Embryonic facial prominence (tissue), 1 donor: ENCODE results near the gene BHLHE23.

ENCODE experiments used
- DNase-seq: peaks from one replicate; pipeline ENCODE4 v3.0.0-alpha.2; 2016; ENCODE audit errors: extremely low spot score

BHLHE23 gene

DNA sequence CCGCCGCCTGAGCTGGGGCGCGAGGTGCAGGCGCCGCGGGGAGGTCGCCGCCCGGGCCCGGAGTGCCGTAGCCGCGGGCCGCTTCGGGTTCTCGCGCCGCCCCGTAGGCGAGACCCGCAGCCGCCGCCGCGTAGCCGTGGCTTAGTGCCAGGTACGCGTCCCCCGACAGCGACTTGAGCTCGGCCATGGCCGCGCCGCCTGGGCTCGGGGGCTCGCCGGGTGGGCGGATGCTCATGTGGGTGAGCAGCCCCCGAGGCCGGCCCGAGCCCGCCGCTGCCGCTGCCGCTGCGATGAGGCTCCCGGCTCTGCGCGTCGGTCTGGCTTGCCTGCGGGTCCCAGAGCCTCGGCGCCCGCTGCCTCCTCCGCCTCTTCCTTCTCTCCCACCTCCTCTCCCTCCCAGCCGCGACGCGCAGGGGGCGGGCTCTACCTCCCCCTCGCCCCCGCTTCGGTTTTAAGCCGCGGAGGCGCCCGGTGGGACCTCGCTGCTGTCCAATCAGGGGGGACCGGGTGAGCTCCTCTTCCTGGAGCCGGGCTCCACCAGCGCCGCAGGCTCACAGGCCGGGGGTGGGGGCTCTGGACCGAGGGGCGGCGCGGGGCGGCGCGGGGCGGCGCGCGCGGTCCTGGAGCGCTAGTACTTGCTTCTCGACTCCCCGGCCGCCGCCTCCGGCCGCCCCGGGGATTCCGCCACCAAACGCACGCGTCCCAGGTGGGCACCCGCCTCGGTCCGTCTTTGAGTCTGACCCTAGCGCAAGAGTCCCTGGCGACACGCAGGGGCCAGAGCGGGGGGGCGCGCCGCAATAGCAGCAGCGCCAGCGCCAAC lies at the start of gene BHLHE23:
Gene BHLHE23, minus strand, starts transcription at position 425 of the 820 bp plus-strand sequence. Its CDS starts 190 bp downstream, at position 235.
- DNase-seq, result no peak

DNA sequence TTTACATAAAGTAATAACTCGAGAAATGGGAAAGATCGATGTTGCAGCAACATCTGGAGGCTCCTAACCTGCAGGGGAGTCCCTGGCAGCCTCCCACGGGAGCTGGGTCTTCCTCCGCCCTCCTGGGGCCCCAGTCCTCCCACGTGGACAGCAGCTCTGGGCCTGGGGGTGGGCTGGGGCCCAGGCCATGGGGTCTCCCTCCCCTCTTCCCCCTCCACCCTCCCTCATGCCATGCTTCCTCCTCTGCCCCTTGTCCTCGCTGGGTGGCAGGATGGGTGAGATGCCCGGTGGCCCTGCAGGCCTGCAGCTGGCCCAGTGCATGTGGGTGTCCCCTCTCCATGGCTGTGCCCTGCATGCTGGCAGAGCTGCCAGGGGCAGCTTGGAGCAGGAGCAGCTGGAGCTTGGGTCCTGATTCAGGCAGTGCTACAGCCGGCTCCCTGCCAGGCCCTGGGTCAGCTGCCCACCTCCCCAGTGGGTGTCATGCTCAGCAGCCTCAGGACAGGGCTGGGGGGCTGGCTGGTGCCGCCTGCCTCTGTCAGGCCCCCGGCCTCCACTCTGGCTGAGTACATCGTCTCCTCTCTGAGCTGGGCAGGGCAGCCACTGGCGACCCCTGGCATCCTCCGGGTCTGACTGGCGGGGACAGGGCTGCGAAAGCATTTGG lies 48.9 kb upstream of the BHLHE23 start:
- DNase-seq, result no peak

DNA sequence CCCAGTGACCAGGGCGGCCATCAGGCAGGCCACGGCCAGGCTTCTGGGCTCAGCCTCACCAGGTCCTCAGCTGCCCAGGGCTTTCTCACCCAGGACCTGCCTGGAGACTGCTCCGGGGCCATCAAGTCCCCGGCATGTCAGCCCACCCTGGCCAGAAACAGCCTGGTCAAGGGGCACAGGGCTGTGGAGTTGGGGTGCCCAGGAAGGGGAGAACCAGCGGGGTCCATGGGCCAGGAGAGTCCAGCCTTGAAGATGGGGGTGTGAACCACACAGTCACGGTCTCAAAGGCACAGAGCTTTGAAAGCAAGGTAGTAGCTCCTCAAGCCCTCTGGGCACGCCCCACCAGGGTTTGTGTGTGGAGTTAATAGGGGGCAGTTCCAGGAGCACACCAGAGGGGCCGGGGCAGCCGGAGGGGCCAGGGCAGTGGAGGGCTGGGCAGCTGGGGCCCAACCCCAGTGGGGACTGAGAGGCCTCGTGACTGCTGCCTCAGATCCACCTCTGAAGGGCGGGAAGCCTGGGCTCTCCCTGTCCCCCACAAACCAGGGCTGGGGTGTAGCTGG lies 48.0 kb upstream of the BHLHE23 start:
- no peak for DNase-seq

DNA sequence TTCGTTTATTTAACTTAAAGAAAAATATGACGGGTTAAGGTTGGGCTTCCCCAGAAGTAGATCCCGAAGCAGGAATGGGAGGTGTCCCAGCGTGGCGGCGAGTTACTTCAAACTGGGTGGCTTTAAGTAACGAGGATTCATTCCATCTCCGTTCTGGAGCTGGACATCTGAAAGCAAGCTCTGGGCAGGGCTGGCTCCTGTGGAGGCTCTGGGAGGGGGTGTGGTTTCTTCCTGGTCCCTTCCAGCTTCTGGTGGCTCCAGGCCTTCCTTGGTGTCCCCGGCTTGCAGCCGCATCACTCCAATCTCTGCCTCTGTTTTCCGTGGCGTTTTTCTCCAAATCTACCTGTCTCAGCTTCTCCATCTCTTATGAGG lies 47.3 kb upstream of the BHLHE23 start:
- DNase-seq, result no peak

DNA sequence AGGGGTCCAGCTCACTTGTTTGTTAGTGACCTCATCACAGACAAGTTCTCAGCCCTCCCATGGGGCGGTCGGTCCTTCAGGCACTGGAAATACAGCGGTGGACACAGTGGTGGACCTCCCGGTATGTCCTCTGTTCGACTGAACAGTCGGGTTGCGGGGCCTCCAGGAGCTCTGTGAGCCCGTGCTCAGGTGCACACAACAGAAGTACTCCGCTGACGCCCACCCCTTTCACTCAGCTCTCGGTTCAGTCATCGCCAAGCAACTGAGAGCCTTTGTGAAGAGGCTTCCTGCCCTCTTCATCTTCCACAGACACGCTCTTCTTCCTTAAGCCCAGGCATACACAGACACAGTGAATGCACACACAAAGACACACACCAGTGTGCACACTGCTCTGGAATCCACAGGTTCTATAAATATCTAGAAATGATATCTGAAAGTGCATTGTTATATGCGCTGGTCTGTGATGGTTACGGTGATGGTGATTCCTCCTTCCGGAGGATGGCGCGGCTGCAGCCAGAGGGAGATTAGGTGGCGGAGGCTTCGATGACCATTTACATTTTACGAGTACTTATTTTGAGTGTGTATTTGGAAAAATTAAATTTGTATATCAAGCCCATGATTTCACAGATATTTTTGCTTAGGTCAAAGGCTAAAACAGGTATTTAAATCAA lies 46.8 kb upstream of the BHLHE23 start:
- DNase-seq, result no peak

DNA sequence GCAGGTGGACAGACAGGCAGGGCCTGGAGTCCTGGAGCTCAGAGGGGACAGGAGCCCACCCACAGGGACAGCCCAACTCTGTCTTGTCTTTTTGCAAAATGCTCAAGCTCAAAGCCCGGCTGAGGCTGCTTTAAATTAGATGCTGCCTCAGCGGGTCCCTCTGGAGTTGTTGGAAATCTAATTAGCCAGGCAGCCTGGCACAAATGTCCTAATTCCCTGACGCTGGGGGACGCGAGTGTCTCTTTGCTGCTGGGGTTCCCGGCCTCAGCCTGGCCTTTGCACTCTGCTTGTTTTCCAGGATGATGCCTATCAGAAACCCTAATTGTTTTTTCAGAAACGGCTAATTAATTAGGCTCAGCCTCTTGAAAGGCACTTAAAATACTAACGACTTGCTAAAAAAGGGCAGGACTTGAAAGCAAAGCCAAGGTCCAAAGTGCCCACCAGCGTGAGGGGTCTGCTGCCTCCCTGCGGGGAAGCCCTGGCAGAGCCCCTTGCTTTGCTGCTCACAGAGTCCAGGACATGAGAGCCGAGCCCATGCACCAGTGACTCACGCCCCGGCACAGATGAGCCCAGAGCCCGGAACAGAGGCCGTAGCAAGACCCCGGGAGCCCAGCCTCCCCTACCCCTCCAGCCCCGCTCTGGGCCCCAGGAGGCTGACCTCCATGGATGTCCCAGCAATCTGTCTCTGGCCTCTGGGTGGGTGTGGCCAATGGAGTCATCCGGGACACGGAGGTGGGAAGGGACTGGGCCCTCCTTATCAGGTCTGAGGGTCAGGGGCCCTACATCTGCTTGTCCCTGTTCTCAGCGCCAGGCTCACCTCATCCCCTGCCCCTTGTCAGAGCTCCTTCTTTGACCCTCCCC lies 46.0 kb upstream of the BHLHE23 start:
- no peak for DNase-seq

DNA sequence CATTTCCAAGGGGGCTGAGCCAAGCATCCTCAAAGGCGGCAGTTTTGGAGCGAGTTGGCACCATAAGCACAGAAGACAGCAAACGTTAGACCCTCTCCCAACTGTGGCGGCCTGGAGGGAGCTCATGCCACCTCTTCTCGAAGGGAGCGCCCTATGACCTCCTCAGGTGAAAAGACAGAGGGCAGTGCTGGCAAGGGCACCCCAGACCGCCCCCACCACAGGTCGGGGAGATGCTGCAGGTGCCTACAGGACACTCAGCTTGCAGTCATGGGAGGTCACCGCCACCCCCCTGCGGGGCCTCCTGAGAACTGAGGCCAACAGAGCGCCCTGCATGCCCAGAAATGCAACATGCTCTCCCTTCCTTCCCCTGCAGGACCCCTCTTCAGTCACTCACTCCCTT lies 45.1 kb upstream of the BHLHE23 start:
- DNase-seq, result no peak

DNA sequence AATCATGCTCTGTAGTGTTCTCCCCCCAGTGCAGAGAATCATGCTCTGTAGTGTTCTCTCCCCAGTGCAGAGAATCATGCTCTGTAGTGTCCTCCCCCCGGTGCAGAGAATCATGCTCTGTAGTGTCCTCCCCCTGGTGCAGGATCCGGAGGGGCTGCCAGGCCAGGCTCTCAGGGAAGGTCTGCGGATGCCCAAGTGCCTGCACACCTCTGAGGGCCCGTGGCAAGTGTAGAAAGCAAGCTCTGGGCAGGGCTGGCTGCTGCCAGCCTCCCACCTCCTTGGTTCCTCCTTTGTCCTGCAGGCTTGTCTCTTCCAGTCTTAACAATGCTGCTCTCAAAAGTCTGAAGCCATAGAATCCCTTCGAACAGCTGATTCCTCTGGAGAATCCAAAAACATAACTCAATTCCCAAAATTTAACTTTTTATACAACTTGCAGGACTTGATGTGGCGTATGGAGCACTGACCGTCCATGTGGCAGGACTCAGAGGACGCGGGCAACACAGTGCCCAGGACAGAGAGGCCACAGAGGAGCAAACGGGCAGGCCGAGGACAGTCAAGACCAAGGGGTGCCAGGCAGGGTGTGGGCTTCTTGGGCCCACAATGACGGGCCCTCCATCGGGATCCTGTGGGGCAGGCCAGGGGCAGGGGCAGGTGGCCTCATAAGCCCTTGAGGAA lies 44.6 kb upstream of the BHLHE23 start:
- DNase-seq, result no peak

DNA sequence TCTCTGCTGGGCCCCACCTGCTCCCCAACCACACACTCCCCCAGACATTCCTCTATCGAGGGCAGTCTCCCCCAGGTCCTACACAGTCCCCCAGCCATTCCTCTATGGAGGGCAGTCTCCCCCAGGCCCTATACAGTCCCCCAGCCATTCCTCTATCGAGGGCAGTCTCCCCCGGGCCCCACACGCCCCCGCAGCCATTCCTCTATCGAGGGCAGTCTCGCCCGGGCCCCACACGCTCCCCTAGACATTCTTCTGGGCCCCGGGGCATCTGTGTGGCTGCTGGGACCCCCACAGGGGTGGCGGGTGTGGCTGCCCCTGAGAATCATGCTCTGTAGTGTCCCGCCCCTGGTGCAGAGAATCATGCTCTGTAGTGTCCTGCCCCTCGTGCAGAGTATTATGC lies 43.6 kb upstream of the BHLHE23 start:
- no peak for DNase-seq

DNA sequence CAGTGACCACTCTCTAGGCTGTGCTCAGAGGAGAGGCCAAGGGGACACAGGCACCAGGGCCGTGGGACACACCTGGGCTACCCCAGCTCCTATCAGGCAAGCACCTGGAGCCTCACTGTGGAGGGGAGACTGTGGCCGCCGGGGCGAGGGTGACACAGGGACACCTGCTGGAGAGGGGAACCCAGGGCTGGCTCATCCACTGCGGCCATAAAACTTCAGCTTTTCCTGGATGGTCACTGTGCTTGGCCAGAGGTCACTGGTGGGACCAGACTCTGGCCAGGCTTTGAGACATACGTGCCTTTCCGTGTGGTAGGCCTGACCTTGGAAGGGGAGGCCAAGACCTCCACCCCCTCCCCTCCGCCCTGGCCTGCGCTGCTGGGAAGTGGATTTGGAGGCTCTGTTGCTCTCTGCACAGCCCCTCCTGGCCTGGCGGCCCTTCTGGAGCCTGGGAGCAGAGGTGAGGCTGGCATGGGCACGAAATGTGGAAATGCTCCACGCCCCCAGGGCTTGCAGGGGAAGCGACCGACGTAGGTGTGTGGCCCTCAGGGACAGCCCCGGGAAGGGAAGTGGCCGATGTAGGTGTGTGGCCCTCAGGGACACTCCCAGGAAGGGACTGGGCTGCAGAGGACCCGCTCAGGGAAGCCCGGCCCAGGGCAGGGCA lies 42.9 kb upstream of the BHLHE23 start:
- DNase-seq, result no peak

DNA sequence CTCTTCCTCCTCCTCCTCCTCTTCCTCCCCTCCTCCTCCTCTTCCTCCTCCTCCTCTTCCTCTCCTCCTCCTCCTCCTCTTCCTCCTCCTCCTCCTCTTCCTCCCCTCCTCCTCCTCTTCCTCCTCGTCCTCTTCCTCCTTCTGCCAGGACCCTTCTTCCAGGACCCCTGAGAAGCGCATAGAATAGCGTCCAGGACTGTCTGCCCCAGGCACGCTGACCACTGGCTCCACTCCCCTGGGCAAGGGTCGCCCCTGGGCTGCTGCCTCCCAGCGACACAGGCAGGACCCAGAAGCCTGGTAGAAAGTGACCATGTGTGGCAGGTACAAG lies 42.4 kb upstream of the BHLHE23 start:
- no peak for DNase-seq

DNA sequence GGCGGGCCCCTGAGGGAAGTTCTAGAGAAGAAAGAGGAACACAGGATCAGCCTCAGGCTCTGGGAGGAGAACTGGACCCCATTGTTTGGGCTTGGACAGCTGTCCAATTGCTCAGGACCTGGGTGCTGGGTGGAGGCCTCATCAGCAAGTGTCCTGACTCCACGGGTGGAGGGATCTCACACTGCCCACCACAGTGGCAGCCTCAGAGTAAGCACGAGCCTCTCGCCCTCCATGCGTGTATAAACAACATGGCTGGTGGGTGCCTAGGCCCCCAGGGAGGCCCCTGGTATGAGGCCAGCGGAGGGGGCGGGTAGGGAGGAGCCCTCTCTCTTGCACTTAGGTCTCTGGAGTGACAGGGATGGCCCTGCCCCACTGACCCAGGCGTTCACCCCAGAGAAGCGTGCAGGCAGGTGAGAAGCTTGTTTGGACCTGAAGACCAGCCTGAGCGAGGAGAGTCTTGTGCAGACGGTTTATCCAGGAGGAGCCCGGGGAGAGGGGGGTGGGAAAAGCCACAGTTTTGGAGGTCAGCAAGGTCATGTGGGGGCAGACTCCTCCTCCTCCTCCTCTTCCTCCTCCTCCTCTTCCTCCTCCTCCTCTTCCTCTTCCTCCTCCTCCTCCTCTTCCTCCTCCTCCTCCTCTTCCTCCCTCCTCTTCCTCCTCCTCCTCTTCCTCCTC lies 41.9 kb upstream of the BHLHE23 start:
- no peak for DNase-seq

DNA sequence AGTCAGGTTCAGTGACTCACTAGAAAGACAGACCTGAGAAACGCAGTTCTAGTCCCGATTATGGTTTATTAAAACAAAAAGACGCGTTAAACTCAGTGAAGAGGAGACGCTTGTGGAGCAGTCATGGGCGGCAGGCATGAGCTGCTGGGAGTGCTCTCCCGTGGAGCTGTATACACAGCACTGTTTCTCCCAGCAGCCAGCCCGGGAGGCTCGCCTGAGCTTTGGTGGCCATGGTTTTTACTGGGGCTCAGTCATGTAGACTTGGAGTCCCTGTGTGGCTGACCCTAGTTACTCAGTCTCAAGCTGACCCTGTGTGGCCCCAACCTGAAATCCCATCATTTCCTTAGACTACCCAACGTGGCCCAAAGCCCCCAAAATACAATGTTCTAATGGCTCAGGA lies 41.2 kb upstream of the BHLHE23 start:
- DNase-seq, result no peak

DNA sequence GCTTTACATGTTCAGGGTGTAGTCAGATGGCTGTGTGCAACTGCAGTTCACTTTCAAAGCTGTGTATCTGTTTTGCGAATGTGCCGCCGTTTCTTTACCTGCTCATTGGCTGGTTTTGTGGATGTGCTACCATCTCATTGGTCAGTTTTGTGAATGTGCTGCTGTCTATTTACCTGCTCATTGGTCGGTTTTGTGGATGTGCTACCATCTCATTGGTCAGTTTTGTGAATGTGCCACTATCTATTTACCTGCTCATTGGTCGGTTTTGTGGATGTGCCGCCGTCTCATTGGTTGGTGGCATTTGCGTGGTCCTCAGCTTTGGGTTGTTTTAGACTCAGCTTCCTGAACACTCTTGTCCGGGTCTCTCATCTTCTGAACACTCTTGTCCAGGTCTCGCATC lies 40.5 kb upstream of the BHLHE23 start:
- no peak for DNase-seq

DNA sequence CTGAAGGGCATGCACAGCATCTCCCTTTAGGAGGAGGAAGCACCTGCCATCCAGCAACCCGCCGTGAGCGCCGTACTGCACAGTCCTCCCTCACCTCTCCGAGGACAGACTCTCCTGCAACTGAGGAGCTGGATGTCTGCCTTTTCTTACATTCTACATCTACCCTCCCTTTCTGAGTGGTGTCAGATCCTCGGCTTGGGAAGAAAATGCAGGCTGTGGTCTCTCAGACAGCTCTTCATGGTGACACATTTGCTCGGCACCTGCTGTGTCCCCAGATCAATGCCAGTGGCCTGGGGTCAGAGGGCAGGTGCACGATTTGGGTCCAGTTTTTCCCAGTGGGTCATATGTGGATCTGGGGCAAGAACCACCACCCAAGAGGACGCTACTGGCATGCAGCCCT lies 40.1 kb upstream of the BHLHE23 start:
- no peak for DNase-seq

DNA sequence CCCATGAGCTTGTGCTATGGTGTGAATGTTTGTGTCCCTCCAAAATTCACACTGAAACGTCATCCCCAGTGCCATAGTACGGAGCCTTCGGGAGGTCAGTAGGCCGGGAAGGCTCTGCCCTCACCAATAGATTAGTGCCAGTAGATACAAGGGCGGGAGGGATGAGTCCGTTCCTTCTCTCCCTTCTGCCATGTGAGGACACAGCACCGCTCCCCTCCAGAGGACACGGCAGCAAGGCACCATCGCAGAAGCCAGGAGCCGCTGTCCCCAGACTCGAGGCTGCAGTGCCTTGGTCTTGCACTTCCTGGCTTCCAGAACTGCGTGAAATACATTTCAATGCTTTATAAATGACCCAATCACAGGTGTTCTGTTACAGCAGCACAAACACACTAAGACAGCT lies 39.2 kb upstream of the BHLHE23 start:
- no peak for DNase-seq

DNA sequence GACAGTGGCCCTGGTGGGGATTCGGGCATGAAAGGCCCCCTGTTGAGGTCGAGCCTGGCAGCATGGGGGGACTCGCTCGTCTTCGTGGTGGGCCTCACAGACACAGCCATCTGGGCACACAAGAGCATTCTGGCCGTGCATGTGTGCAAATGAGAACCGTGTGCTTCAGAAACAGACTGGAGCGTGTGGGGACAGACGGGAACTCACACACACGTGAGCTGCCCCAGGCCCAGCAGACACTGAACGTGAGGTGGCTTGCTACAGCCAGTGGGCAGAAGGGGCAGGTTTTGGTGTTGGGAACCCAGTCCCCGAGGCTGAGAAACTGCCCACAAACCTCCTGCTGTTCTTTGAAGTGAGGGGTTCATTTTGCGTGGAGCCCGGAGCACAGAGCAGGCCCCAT lies 38.6 kb upstream of the BHLHE23 start:
- no peak for DNase-seq

DNA sequence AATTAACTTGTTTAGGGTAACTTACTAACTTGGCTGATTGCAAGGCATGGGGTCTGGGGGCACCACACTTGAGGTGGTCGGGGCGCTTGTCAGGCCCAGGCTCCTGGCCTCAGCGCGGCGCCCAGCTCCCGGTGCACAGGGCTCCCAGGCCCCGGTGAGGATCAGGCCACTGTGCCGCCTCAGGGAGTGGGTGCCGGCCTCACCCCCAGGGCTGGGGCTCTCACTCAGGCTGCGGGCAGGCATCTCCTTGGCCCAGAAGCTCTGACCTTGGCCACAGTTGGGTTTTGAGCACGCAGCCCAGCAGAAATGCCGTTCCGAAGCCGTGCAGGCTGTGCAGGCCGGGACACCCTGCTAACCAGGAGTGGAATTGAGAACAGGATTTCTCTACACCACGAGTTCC lies 37.8 kb upstream of the BHLHE23 start:
- DNase-seq, result no peak

DNA sequence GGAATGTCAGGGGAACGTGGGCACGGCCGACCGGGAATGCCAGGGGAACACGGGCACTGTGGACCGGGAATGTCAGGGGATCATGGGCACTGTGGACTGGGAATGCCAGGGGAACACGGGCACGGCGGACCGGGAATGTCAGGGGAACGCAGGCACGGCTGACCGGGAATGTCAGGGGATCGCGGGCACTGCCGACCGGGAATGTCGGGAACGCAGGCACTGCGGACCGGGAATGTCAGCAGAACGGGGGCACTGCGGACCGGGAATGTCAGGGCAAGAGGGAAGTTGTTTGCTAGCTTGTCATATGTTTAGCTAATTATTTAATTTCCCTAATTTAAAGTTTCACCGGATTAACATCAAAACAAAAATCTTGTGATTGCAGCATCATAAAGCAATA lies 37.4 kb upstream of the BHLHE23 start:
- DNase-seq, result no peak
